Activated CD4-positive, alpha-beta T cell treated with anti-CD3 and anti-CD28 coated beads for 48 hours (primary cell): ENCODE data around the gene SAMD3.
A peak's percentile ranks its signal among the peaks of the same experiment; 100 is the strongest.
"Not testable (repeated sequence)": the region's sequence is repeated elsewhere in the genome, so short reads cannot be mapped to it uniquely, and the experiment has no call there.

ENCODE experiments used
- DNase-seq: peaks from one replicate; pipeline ENCODE4 v3.0.0-alpha.2; 2020

Gene SAMD3

GRCh38 chr6:130207979-130208649, 14.6 kb downstream of the SAMD3 start:
- DNase-seq = no peak

- DNase-seq = no peak
These were observed 16.3 kb downstream of the SAMD3 start for GRCh38 chr6:130206479-130206878.

GRCh38 chr6:130204322-130204721, 18.4 kb downstream of the SAMD3 start:
- DNase-seq = no peak

- no peak for DNase-seq
These were observed 19.4 kb downstream of the SAMD3 start for GRCh38 chr6:130203370-130203769.

GRCh38 chr6:130202782-130203181, 20.0 kb downstream of the SAMD3 start:
- DNase-seq = peak; percentile 40

- DNase-seq = no peak
These were observed 22.7 kb downstream of the SAMD3 start for GRCh38 chr6:130200020-130200419.

- DNase-seq = no peak
These were observed 24.2 kb downstream of the SAMD3 start for GRCh38 chr6:130198483-130199035.

- DNase-seq = not testable (repeated sequence)
These were observed 24.8 kb downstream of the SAMD3 start for GRCh38 chr6:130197816-130198482.

- DNase-seq = not testable (repeated sequence)
These were observed 28.3 kb downstream of the SAMD3 start for GRCh38 chr6:130194434-130194833.

GRCh38 chr6:130190701-130191690, 31.8 kb downstream of the SAMD3 start:
- no peak for DNase-seq

- no peak for DNase-seq
These were observed 33.0 kb downstream of the SAMD3 start for GRCh38 chr6:130189531-130190397.

GRCh38 chr6:130188207-130188899, 34.4 kb downstream of the SAMD3 start:
- DNase-seq = no peak

- no peak for DNase-seq
These were observed 35.2 kb downstream of the SAMD3 start for GRCh38 chr6:130187335-130188206.

- no peak for DNase-seq
These were observed 37.1 kb downstream of the SAMD3 start for GRCh38 chr6:130185658-130186057.

- peak; percentile 19 for DNase-seq
These were observed 39.2 kb downstream of the SAMD3 start for GRCh38 chr6:130183271-130184222.

GRCh38 chr6:130182466-130182865, 40.3 kb downstream of the SAMD3 start:
- no peak for DNase-seq

GRCh38 chr6:130178692-130179091, 44.1 kb downstream of the SAMD3 start:
- no peak for DNase-seq

GRCh38 chr6:130176378-130176777, 46.4 kb downstream of the SAMD3 start:
- no peak for DNase-seq

- not testable (repeated sequence) for DNase-seq
These were observed 49.3 kb downstream of the SAMD3 start for GRCh38 chr6:130173377-130174004.
